HCT116 (cell line): ENCODE measurements around the gene LRRC4. TPM values are rescaled to one million over a fixed set of nuclear protein-coding genes. Genes with fewer than 3 reads are reported as not detected.

Experiments
- ATAC-seq: fragments of 200-7000 bp; cut with Tn5 transposase; 2 replicates; pipeline ENCODE4 v1.9.1; 2020; ENCODE audit warnings: mild to moderate bottlenecking, moderate library complexity
- BruUV-seq: library from RNA; stranded (reverse); fragments of 400-500 nt; replicated peaks from 2 replicates; lab custom pipeline; 2021; lab: Mats Ljungman, UMichigan
- CTCF ChIA-PET: fragments of 300-600 bp; sonication (Branson Sonifier 250); formaldehyde crosslinking; loops from one replicate; lab custom pipeline; 2021; ENCODE audit warnings: antibody characterized with exemption; lab: Charles Lee
- POLR2A ChIA-PET: fragments of 300-600, 350-600 bp; sonication (Branson Sonifier 250); formaldehyde crosslinking; loops from one replicate; lab custom pipeline; 2021; ENCODE audit warnings: antibody characterized with exemption; lab: Charles Lee
- RAD21 ChIA-PET, 2 experiments: fragments of 300-600 bp; sonication (Branson Sonifier 250); formaldehyde crosslinking; loops; one replicate each; lab custom pipeline; 2023; ENCODE audit warnings: low total read pairs in 2 of 2; ENCODE audit not compliant: uncharacterized antibody in 2 of 2, unreplicated experiment in 2 of 2, low non-redundant PET in 1 of 2; lab: Charles Lee
- DNase-seq: peaks from one replicate; pipeline ENCODE4 v3.0.0-alpha.2; 2010; ENCODE audit warnings: low read depth, low spot score
- H2AFZ ChIP-seq: fragments of 200-600 bp; shearing (Covaris generic), sonication (generic); 2 replicates; pipeline ENCODE4 v1.6.1; 2017; ENCODE audit warnings: low read depth, mixed run types, mixed read lengths, antibody characterized with exemption, low read length; ENCODE audit not compliant: poor library complexity, severe bottlenecking
- H3K27ac ChIP-seq: 2 replicates; pipeline ENCODE4 v1.5.1; 2012; ENCODE audit warnings: low read depth, low read length
- H3K27me3 ChIP-seq: fragments of 200-600 bp; sonication (generic); 2 replicates; pipeline ENCODE4 v1.6.1; 2016; ENCODE audit warnings: mixed run types, low read length, mixed read lengths; ENCODE audit not compliant: insufficient read depth
- H3K36me3 ChIP-seq, 2 experiments: fragments of 200-500 bp in 1 of 2; fragments of 200-600 bp in 1 of 2; sonication (Bioruptor generic) in 1 of 2; sonication (generic) in 1 of 2; 2 replicates each; pipeline versions ENCODE4 v1.5.1 to v1.6.1; 2014 to 2016; ENCODE audit warnings: low read length in 2 of 2, inconsistent platforms in 1 of 2, mixed read lengths in 1 of 2, mixed run types in 1 of 2; ENCODE audit not compliant: insufficient read depth in 2 of 2, control insufficient read depth in 1 of 2
- H3K4me1 ChIP-seq, 2 experiments: fragments of 200-600 bp in 1 of 2; sonication (generic) in 1 of 2; 2 replicates each; pipeline versions ENCODE4 v1.5.1 to v1.6.1; 2012 to 2017; ENCODE audit warnings: low read length in 2 of 2, inconsistent platforms in 1 of 2, mild to moderate bottlenecking in 1 of 2, mixed read lengths in 1 of 2, mixed run types in 1 of 2, moderate library complexity in 1 of 2; ENCODE audit not compliant: insufficient read depth in 2 of 2, control insufficient read depth in 1 of 2
- H3K4me2 ChIP-seq: fragments of 200-600 bp; sonication (generic); 2 replicates; pipeline ENCODE4 v1.6.1; 2017; ENCODE audit warnings: mixed run types, low read length, mixed read lengths
- H3K4me3 ChIP-seq, 2 experiments: fragments of 200-600 bp in 1 of 2; sonication (generic) in 1 of 2; replicated peaks in 1 of 2; 2 replicates each; pipeline ENCODE4 v1.5.1; 2011 to 2016; ENCODE audit warnings: low read length in 2 of 2, control low read depth in 1 of 2, low read depth in 1 of 2, mild to moderate bottlenecking in 1 of 2, mixed read lengths in 1 of 2, mixed run types in 1 of 2
- H3K79me2 ChIP-seq: fragments of 200-600 bp; sonication (generic); 2 replicates; pipeline ENCODE4 v1.6.1; 2017; ENCODE audit warnings: mild to moderate bottlenecking, mixed run types, low read length, moderate library complexity, mixed read lengths; ENCODE audit not compliant: insufficient read depth
- H3K9ac ChIP-seq: fragments of 200-600 bp; sonication (generic); 2 replicates; pipeline ENCODE4 v1.6.1; 2016; ENCODE audit warnings: low read length, mixed read lengths
- H3K9me2 ChIP-seq: fragments of 200-600 bp; sonication (generic), shearing (Covaris generic); 2 replicates; pipeline ENCODE4 v1.6.1; 2017; ENCODE audit warnings: mixed run types, mild to moderate bottlenecking, moderate library complexity; ENCODE audit not compliant: insufficient read depth
- H3K9me3 ChIP-seq, 2 experiments: fragments of 200-500 bp in 1 of 2; fragments of 200-600 bp in 1 of 2; sonication (Bioruptor generic) in 1 of 2; sonication (generic) in 1 of 2; 2 replicates each; pipeline ENCODE4 v1.6.1; 2014 to 2017; ENCODE audit warnings: low read length in 2 of 2, mixed read lengths in 2 of 2, inconsistent platforms in 1 of 2, low read depth in 1 of 2, mild to moderate bottlenecking in 1 of 2, mixed run types in 1 of 2, moderate library complexity in 1 of 2; ENCODE audit not compliant: control insufficient read depth in 1 of 2, insufficient read depth in 1 of 2
- H4K20me1 ChIP-seq: fragments of 200-600 bp; sonication (generic), shearing (Covaris generic); 2 replicates; pipeline ENCODE4 v1.6.1; 2017; ENCODE audit warnings: mixed run types, mild to moderate bottlenecking, moderate library complexity; ENCODE audit not compliant: insufficient read depth
- CBX3 ChIP-seq: IDR thresholded peaks from 2 replicates; pipeline ENCODE4 v1.6.1; 2012; ENCODE audit warnings: low read depth
- CEBPB ChIP-seq: IDR thresholded peaks from 2 replicates; pipeline ENCODE4 v1.6.1; 2012; ENCODE audit warnings: low read depth
- ELF1 ChIP-seq: IDR thresholded peaks from 2 replicates; pipeline ENCODE4 v1.6.1; 2012; ENCODE audit warnings: low read depth, borderline replicate concordance
- EZH2phosphoT487 ChIP-seq: fragments of 200-600 bp; IDR thresholded peaks from 2 replicates; pipeline ENCODE4 v1.6.1; 2018; ENCODE audit warnings: antibody characterized with exemption, borderline replicate concordance
- FOSL1 ChIP-seq: IDR thresholded peaks from 2 replicates; pipeline ENCODE4 v1.6.1; 2012; ENCODE audit warnings: low read depth
- JUND ChIP-seq: IDR thresholded peaks from 2 replicates; pipeline ENCODE4 v1.6.1; 2012
- POLR2A ChIP-seq: IDR thresholded peaks from 2 replicates; pipeline ENCODE4 v1.7.0; 2011; ENCODE audit warnings: borderline replicate concordance; ENCODE audit not compliant: insufficient read depth, insufficient read length; ENCODE audit errors: extremely low read depth
- POLR2AphosphoS5 ChIP-seq: IDR thresholded peaks from 2 replicates; pipeline ENCODE4 v1.6.1; 2011; ENCODE audit warnings: mild to moderate bottlenecking, low read depth, low read length, moderate library complexity
- RAD21 ChIP-seq: IDR thresholded peaks from 2 replicates; pipeline ENCODE4 v1.6.1; 2012; ENCODE audit warnings: low read depth, mild to moderate bottlenecking
- SIN3A ChIP-seq: IDR thresholded peaks from 2 replicates; pipeline ENCODE4 v1.6.1; 2012; ENCODE audit warnings: low read depth
- SP1 ChIP-seq: IDR thresholded peaks from 2 replicates; pipeline ENCODE4 v1.6.1; 2012; ENCODE audit warnings: low read depth
- SRF ChIP-seq: IDR thresholded peaks from 2 replicates; pipeline ENCODE4 v1.6.1; 2012; ENCODE audit warnings: low read depth
- TCF7L2 ChIP-seq: IDR thresholded peaks from 2 replicates; pipeline ENCODE4 v1.7.0; 2011; ENCODE audit warnings: borderline replicate concordance, inconsistent platforms; ENCODE audit not compliant: insufficient read depth, insufficient read length; ENCODE audit errors: extremely low read depth
- YY1 ChIP-seq: IDR thresholded peaks from 2 replicates; pipeline ENCODE4 v1.6.1; 2011; ENCODE audit warnings: low read length, low read depth, moderate library complexity, mild to moderate bottlenecking; ENCODE audit not compliant: insufficient replicate concordance; ENCODE audit errors: extremely low read depth
- ZBTB33 ChIP-seq: IDR thresholded peaks from 2 replicates; pipeline ENCODE4 v1.6.1; 2011; ENCODE audit warnings: mild to moderate bottlenecking, low read length, moderate library complexity; ENCODE audit not compliant: insufficient replicate concordance; ENCODE audit errors: extremely low read depth
- ZFX ChIP-seq: fragments of 450-650 bp; IDR thresholded peaks from 2 replicates; pipeline ENCODE4 v1.6.1; 2017
- intact Hi-C: fragments of 100-400 bp; cut with micrococcal nuclease; formaldehyde crosslinking; loops from 2 replicates; pipeline ENCODE4 v1.10.0; 2022
- total RNA-seq: library from RNA; stranded (reverse); gene quantifications from one replicate; pipeline ENCODE4 v1.2.1, GENCODE V29; 2021; ENCODE audit not compliant: unreplicated experiment
- TF ChIP-seq, protein P1 (sequence below): IDR thresholded peaks from 2 replicates; pipeline ENCODE4 v1.6.1; 2012
- TF ChIP-seq, protein P2 (sequence below), 3 experiments: fragments of 200-600 bp in 1 of 3; sonication (generic) in 1 of 3; IDR thresholded peaks in 2 of 3; conservative IDR thresholded peaks in 1 of 3; 2 replicates each; pipeline ENCODE4 v1.5.1; 2012 to 2017; ENCODE audit warnings: low read depth in 2 of 3, low read length in 2 of 3, antibody characterized with exemption in 1 of 3, borderline replicate concordance in 1 of 3, control low read depth in 1 of 3, mild to moderate bottlenecking in 1 of 3, mixed read lengths in 1 of 3, mixed run types in 1 of 3, moderate library complexity in 1 of 3; ENCODE audit not compliant: insufficient read depth in 1 of 3

Gene LRRC4
- total RNA-seq, 1 experiment from 2014 or later = not detected

GRCh38 chr7:127986581-127987521 is 44.4 kb downstream of the LRRC4 start:
- ChIA-PET POLR2A (no interaction called here), CTCF (no interaction called here)
- TF ChIP-seq, protein P1, sequence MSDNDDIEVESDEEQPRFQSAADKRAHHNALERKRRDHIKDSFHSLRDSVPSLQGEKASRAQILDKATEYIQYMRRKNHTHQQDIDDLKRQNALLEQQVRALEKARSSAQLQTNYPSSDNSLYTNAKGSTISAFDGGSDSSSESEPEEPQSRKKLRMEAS = no peak
- TF ChIP-seq SP1 (no peak), CEBPB (no peak), SIN3A (no peak), ELF1 (no peak), CBX3 (no peak), JUND (no peak), POLR2AphosphoS5 (no peak), RAD21 (no peak), ZBTB33 (no peak), POLR2A (no peak), FOSL1 (no peak), ZFX (no peak), EZH2phosphoT487 (no peak), YY1 (no peak), TCF7L2 (no peak), SRF (no peak)
- TF ChIP-seq, protein P2, sequence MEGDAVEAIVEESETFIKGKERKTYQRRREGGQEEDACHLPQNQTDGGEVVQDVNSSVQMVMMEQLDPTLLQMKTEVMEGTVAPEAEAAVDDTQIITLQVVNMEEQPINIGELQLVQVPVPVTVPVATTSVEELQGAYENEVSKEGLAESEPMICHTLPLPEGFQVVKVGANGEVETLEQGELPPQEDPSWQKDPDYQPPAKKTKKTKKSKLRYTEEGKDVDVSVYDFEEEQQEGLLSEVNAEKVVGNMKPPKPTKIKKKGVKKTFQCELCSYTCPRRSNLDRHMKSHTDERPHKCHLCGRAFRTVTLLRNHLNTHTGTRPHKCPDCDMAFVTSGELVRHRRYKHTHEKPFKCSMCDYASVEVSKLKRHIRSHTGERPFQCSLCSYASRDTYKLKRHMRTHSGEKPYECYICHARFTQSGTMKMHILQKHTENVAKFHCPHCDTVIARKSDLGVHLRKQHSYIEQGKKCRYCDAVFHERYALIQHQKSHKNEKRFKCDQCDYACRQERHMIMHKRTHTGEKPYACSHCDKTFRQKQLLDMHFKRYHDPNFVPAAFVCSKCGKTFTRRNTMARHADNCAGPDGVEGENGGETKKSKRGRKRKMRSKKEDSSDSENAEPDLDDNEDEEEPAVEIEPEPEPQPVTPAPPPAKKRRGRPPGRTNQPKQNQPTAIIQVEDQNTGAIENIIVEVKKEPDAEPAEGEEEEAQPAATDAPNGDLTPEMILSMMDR (IDR thresholded peaks at IDR 0.05 in 2 of 3, conservative IDR thresholded peaks at IDR 0.05 in 1 of 3; ENCODE audit: borderline replicate concordance in 1 of 3, insufficient read depth in 1 of 3, low read depth in 2 of 3, low read length in 2 of 3) = no peak

More at GRCh38 chr7:127986581-127987521, 44.4 kb downstream of the LRRC4 start:
- H2AFZ ChIP-seq = no peak overlapping the region
- no peak for DNase-seq
- intact Hi-C loops = no loop called here
- H3K4me1 ChIP-seq = peaks cover 0 to 16% of the 10 kb centered on the region in 2 experiments; a peak in 1 of 4 replicates
- ATAC-seq = no peak
- H4K20me1 ChIP-seq = no peaks in the 10 kb centered on the region
- RAD21 ChIA-PET = no interaction called here
- H3K27me3 ChIP-seq = no peaks in the 10 kb centered on the region
- H3K9ac ChIP-seq = no peak overlapping the region
- no peak overlapping the region for H3K4me2 ChIP-seq
- peaks cover 7% of the 10 kb centered on the region; the same call in 1 of the 2 replicates for H3K79me2 ChIP-seq
- no peaks in the 10 kb centered on the region for H3K9me2 ChIP-seq
- H3K27ac ChIP-seq = no peak overlapping the region
- H3K9me3 ChIP-seq = no peaks in the 10 kb centered on the region
- no TSS peak for BruUV-seq
- no peak overlapping the region for H3K4me3 ChIP-seq
- H3K36me3 ChIP-seq = 0 out of 4 replicates have a peak, but pooled peaks cover 0 to 8% of the 10 kb centered on the region in 2 experiments
